ENCODE data around the gene MAP3K10. TPM values are rescaled to one million over a fixed set of nuclear protein-coding genes. Genes with fewer than 3 reads are reported as not detected.

Gene MAP3K10
- total and polyA plus RNA-seq, 2 donors (not counting 1 experiment from before 2014, with no cell fraction given), result 22.5 to 41.6 TPM

GRCh38 chr19:40150170-40150569 is 41.1 kb upstream of the MAP3K10 start:
- Mint-ChIP-seq H3K27me3 (no peaks in the 10 kb centered on the region), H3K9me3 (ENCODE audit: insufficient read depth) (no peaks in the 10 kb centered on the region), H3K4me1 (peaks cover 19% of the 10 kb centered on the region), H3K27ac (no peak overlapping the region), H3K4me3 (no peak overlapping the region)
- peaks cover 24 to 26% of the 10 kb centered on the region in 2 donors for H3K4me1 ChIP-seq (ENCODE audit: control insufficient read depth in 2 of 2, insufficient read depth in 2 of 2, low read length in 2 of 2)
- intact Hi-C loops (cut with micrococcal nuclease), result no loop called here
- H3K4me3 ChIP-seq (ENCODE audit: control extremely low read depth in 1 of 5, extremely low read depth in 1 of 5, insufficient read depth in 1 of 5, low read depth in 2 of 5, low read length in 4 of 5), result no peak overlapping the region
- no peaks in the 10 kb centered on the region for H3K27me3 ChIP-seq (replicated peaks in 1 of 4; ENCODE audit: control extremely low read depth in 1 of 4, control insufficient read depth in 3 of 4, insufficient read depth in 4 of 4, low read length in 3 of 4)
- H3K36me3 ChIP-seq (replicated peaks in 1 of 2; ENCODE audit: control extremely low read depth in 1 of 2, control insufficient read depth in 1 of 2, extremely low read depth in 1 of 2, insufficient read depth in 2 of 2, low read length in 1 of 2), result no peaks in the 10 kb centered on the region
- no peak for ATAC-seq (ENCODE audit: low read depth)
- ChIA-PET CTCF (interaction anchor here (1.3 kb wide), 1 partner anchor 10 kb away, joined by 3 read pairs; no protein-coding TSS in a partner anchor), POLR2A (no interaction called here)
- H3K79me2 ChIP-seq (ENCODE audit: control insufficient read depth, insufficient read depth, low read length), result no peaks in the 10 kb centered on the region
- H2AFZ ChIP-seq (ENCODE audit: insufficient read depth, low read depth, low read length, poor library complexity, severe bottlenecking), result no peak overlapping the region
- no peak overlapping the region for H3K27ac ChIP-seq (ENCODE audit: low read length in 2 of 2)
- no peak for DNase-seq
- no peak overlapping the region for H3K9ac ChIP-seq (ENCODE audit: low read length)
- no peak overlapping the region for H3K4me2 ChIP-seq (replicated peaks; ENCODE audit: low read depth, low read length, poor library complexity, severe bottlenecking)
- TF ChIP-seq EZH2 (IDR thresholded peaks at IDR 0.05; ENCODE audit: borderline replicate concordance, insufficient read depth, low read depth, low read length, poor library complexity, severe bottlenecking) (no peak), CTCF (IDR thresholded peaks at IDR 0.05) (no peak)
- peaks cover 0 to under 1% (median 0%) of the 10 kb centered on the region in 3 donors for H3K9me3 ChIP-seq (ENCODE audit: control extremely low read depth in 1 of 3, control insufficient read depth in 2 of 3, insufficient read depth in 1 of 3, low read length in 2 of 3)
- WGBS (ENCODE audit: insufficient coverage), result 88% methylated on average over 2 of the region's 5 CpGs
- no peaks in the 10 kb centered on the region for H4K20me1 ChIP-seq (ENCODE audit: control insufficient read depth, insufficient read depth, low read length, poor library complexity, severe bottlenecking)

- no peaks in the 10 kb centered on the region for H3K9me3 Mint-ChIP-seq (ENCODE audit: insufficient read depth)
- H3K79me2 ChIP-seq (ENCODE audit: control insufficient read depth, insufficient read depth, low read length), result no peaks in the 10 kb centered on the region
- H3K9ac ChIP-seq (ENCODE audit: low read length), result no peak overlapping the region
- no peak overlapping the region for H3K4me3 Mint-ChIP-seq
- H3K36me3 ChIP-seq (replicated peaks in 1 of 2; ENCODE audit: control extremely low read depth in 1 of 2, control insufficient read depth in 1 of 2, extremely low read depth in 1 of 2, insufficient read depth in 2 of 2, low read length in 1 of 2), result no peaks in the 10 kb centered on the region
- H3K9me3 ChIP-seq (ENCODE audit: control extremely low read depth in 1 of 3, control insufficient read depth in 2 of 3, insufficient read depth in 1 of 3, low read length in 2 of 3), result peaks cover 0 to 6% (median 0%) of the 10 kb centered on the region in 3 donors
- H3K27me3 Mint-ChIP-seq, result no peaks in the 10 kb centered on the region
- DNase-seq, result no peak
- no peak overlapping the region for H3K4me3 ChIP-seq (ENCODE audit: control extremely low read depth in 1 of 5, extremely low read depth in 1 of 5, insufficient read depth in 1 of 5, low read depth in 2 of 5, low read length in 4 of 5)
- H3K27ac Mint-ChIP-seq, result peak overlapping the region; percentile 37
- ChIA-PET CTCF (interaction anchor here (0.6 to 0.8 kb wide), 4 partner anchors 8 to 1323 kb away, joined by 3 to 5 read pairs (median 4); no protein-coding TSS in a partner anchor), POLR2A (interaction anchor here (0.7 kb wide), 1 partner anchor 201 kb away, joined by 5 read pairs; no protein-coding TSS in a partner anchor)
- H3K4me1 Mint-ChIP-seq, result peaks cover 6% of the 10 kb centered on the region
- WGBS (ENCODE audit: insufficient coverage), result 98% methylated on average over 7 of the region's 11 CpGs
- H4K20me1 ChIP-seq (ENCODE audit: control insufficient read depth, insufficient read depth, low read length, poor library complexity, severe bottlenecking), result no peaks in the 10 kb centered on the region
- H3K4me1 ChIP-seq (ENCODE audit: control insufficient read depth in 2 of 2, insufficient read depth in 2 of 2, low read length in 2 of 2), result peaks cover 5 to 7% of the 10 kb centered on the region in 2 donors
- no peak overlapping the region for H3K27ac ChIP-seq (ENCODE audit: low read length in 2 of 2)
- intact Hi-C loops (cut with micrococcal nuclease), result no loop called here
- ATAC-seq (ENCODE audit: low read depth), result no peak
- H2AFZ ChIP-seq (ENCODE audit: insufficient read depth, low read depth, low read length, poor library complexity, severe bottlenecking), result no peak overlapping the region
- no peaks in the 10 kb centered on the region for H3K27me3 ChIP-seq (replicated peaks in 1 of 4; ENCODE audit: control extremely low read depth in 1 of 4, control insufficient read depth in 3 of 4, insufficient read depth in 4 of 4, low read length in 3 of 4)
- no peak overlapping the region for H3K4me2 ChIP-seq (replicated peaks; ENCODE audit: low read depth, low read length, poor library complexity, severe bottlenecking)
- TF ChIP-seq CTCF (IDR thresholded peaks at IDR 0.05) (no peak), EZH2 (IDR thresholded peaks at IDR 0.05; ENCODE audit: borderline replicate concordance, insufficient read depth, low read depth, low read length, poor library complexity, severe bottlenecking) (no peak)
Observed at GRCh38 chr19:40154121-40154680, 37.0 kb upstream of the MAP3K10 start.
